ENCODE measurements around the gene HUNK. TPM values are rescaled to one million over a fixed set of nuclear protein-coding genes. Genes with fewer than 3 reads are reported as not detected.

The HUNK gene
- under 1 TPM; 0.23 to 0.26 TPM for total RNA-seq

GRCh38 chr21:31872452-31873274 lies at the start of gene HUNK:
HUNK (plus strand) TSS chr21:31873020; CDS start chr21:31873675, 655 bp downstream.

Other genes starting within 250 kb of the HUNK start
- 100 to 1,000 TPM; 187 to 189 TPM for gene SOD1, start 213.3 kb upstream of the HUNK start, total RNA-seq
- 10 to 100 TPM; 50.5 to 55.1 TPM for gene SCAF4, start 140.9 kb upstream of the HUNK start, total RNA-seq